Nucleus accumbens (tissue), 56 donors: ENCODE data around the gene MSI1.
A peak's percentile ranks its signal among the peaks of the same experiment; 100 is the strongest.

Experiments used
- DNase-seq, 56 donors: peaks; one replicate each; lab custom pipeline; 2025; lab: John Stamatoyannopoulos, UW

The MSI1 gene

DNA sequence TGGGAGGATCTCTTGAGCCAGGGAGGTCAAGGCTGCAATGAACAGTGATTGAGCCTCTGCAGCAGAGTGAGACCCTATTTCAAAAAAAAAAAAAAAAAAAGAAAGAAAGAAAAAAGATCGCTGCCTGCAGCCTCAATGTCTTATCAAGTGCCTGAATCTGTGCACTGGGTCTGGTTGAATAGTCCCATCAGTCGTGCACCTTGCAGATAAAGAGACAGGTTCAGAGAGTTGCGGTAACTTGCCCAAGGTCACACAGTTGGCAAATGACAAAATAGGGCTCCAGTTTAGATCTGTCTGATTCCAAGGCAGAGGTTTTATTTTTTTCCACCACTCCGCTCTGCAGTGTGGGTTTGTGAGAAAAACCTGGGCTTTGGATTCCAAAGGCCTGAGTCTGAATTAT is 40.7 kb downstream of the MSI1 start:
- DNase-seq, result no peak

DNA sequence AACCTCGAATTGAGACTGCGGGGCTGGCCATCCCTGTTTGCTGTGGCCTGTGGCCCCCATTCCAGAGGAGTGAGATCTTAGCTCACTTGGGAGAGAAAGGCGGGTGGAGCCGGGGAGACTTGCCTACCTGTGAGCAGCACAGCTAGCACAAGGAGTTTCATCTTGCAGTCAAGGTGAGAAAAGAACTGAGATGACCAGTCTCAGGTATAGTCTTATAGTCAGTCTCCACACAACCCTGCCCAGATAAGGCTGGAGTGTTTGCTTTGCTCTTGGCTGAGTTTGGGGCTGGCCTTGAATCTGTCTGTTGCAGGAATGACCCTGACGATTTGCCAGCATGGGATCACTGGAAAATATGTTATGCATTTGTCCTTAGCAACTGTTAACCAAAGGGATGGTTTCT is 41.4 kb downstream of the MSI1 start, which contains the start of gene PLA2G1B:
TSS of gene PLA2G1B (minus strand) at position 187 of the 400 bp plus-strand sequence. CDS start at position 161, 26 bp downstream.
- DNase-seq, result no peak

DNA sequence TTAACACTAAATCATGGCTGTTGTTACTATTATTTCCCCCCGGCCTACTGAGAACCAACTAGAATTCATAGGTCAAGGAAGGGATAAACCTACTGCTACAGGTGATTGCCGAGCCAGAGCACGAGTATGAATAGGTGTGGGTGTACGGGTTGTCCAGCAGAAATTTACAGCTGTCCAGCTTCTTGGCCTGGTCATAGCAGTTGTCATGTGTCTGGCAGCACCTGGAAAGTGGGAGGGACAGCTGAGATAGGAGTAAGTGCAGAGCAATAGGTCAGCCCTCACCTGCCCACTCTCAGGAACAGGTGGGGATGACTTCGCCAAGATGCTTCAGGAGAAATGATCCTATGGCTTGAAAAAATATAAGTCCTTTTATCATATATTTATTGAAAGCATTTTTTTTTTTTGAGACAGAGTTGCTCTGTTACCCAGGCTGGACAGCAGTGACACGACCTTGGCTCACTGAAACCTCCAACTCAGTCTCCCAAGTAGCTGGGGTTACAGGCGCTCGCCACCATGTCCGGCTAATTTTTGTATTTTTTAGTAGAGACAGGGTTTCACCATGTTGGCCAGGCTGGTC is 44.0 kb downstream of the MSI1 start:
- no peak for DNase-seq

DNA sequence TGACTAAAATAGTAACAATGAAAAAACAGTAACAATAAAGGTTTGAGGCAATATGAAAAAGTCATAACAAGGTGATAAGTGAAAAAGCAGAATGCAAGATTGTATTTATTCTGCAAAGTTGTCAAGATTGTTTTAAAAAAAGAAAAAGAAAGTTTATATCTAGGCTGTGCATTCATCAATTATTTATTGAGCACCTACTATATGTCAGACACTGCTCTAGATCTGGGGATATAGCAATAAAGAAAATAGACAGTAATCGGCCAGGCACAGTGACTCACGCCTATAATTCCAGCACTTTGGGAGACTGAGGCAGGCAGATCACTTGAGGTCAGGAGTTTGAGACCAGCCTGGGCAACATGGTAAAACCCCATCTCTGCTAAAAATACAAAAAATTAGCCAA is 45.2 kb downstream of the MSI1 start:
- no peak for DNase-seq

DNA sequence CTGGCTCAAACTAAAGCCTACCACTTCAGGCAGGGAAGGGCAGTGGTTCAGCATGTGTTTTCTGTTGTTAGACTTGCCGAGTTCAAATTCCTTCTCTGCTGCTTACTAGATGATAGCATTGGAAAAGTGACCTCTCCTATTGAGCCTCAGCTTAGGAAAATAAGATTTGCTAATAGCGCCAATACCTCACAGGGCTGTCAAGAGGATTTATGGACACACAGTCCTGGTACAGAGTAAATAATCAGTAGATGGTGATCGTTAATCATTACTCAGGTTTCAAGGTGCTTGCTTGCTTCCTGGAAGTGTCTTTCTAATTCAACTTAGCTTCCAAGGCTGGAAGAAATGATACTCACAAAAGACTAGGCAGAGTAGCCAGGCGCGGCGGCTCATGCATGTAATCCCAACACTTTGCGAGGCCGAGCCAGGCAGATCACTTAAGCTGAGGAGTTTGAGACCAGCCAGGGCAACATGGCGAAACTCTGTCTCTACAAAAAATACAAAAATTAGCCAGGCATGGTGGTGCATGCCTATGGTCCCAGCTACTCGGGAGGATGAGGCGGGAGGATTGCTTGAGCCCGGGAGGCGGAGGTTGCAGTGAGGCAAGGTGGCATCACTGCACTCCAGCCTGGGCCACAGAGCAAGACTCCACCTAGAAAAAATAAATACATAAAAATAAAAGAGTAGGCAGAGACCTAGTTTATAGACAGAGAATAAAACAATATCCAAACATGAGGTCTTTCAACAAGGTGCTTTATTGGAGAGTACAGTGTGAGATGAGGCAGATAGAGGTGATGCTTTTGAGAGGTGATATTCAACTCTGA is 47.4 kb downstream of the MSI1 start:
- DNase-seq, result no peak

DNA sequence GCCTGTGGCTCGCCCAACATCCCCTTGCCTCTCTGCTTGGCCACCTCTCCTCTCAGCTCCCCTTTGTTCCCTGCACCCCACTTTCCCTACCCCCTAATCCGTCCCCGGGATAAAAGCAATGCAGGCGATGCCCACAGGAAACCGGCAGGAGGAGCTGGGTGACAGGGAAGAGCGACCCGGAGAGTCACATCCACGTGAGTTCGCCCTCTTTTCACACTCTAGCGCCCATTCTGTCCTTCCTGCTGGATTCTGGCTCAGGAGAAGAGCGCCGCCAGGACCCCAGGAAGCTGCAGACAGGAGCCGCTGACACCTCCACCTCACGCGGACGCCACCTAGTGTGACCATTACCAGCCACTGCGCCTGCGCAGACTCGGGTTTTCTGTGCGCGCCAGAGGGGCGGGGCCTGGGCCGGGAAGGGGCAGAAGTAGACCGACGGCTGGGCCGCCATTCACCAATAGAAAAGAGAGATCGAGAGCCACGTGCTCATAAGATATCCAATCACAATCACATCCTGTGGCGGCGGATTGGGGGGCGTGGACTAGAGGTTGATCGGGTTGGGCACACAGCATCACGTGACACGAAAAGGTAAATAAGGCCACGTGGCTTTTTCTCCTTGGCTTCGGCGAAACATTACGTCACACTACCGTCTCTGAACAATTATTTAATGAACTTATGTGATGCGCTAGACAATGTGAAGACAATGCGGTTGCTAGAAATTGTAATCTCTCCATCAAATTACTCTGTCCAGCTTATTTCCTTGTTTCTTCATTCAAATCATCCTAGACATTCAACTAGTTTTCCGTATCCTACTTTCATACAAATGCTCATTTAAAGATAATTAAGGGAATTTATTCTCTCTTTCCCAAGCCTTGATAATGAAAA is 51.5 kb downstream of the MSI1 start:
- peak; percentile 81 to 100 (median 99) for DNase-seq

DNA sequence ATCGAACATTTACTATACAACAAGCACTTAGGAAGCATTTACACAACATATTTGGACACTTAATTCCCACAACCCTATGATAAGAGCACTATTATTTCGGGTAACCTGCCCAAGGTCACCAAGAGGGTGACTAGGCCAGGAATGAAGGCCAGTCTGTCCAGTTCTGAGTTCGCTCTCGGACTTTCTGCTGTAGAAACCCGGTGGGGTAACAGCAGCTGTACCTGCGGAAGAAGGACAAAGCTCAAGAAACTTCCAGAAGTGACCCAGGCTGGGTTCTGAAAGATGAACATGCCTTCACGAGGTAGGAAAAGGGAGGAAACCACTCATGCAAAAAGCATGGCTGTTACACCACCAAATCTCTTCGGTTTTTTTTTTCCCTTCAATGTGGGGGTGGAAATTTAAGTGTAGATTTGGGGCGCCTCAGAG is 52.2 kb downstream of the MSI1 start:
- DNase-seq, result peak in 2 of 56 donors; percentile 10 to 38

DNA sequence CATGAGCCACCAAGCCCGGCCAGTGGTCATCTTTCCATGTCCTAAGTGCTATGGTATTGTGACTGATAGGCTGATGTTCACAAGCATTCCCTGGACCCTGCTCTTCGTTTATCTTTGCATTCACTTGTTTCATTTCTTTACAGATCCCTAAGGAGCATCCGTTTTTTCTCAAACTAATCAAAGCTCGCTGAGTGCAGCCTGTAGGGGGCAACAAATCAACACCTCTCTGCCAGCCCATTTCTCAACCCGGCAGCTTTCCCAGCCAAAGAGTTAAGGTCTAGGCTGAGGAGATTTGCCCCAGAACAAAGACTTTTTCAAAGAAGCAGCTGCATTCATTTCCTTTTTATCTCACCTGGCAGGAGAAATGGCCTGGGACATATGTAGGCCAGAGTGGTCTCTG is 54.7 kb downstream of the MSI1 start:
- DNase-seq, result no peak

DNA sequence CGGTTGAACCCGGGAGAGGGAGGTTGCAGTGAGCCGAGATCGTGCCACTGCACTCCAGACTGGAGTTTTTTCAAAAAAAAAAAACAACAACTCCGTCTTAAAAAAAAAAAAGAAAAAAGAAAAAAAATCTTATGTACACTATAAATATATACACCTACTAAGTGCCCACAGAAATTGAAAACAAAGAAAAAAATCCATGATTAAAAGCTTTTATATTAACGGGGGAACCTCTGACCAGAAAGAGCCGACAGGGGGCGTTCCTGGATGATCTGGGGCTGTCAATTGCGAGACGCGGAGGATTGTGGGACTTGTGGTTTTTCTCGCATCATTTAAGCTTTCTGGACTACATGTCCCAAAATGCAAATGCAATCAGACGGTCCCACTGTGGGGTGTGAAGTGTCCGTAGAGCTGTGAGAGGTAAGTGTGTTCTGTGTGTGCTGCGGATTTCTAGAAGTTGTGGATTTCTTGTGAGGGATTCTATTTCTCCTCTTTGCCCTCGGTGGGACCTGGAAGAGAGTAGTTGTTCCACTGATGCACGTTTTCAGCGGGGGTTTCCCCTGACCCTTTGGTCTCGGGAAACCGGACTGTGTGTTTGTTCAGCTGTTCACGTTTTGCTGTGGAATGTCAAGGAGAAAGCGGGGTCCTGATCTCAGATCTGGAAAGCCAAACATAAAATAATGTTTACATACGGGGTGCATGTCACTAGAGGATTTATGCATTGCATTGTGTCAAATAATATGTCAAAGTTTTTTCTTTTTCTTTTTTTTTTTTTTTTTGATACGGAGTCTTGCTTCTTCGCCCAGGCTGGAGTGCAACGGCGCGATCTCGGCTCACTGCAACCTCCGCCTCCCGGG is 66.8 kb downstream of the MSI1 start, which contains the start of gene SIRT4:
TSS of gene SIRT4 (plus strand) at position 360 of the 854 bp plus-strand sequence. CDS start 1,241 bp downstream, outside the sequence.
- peak; percentile 43 to 98 (median 82) for DNase-seq

DNA sequence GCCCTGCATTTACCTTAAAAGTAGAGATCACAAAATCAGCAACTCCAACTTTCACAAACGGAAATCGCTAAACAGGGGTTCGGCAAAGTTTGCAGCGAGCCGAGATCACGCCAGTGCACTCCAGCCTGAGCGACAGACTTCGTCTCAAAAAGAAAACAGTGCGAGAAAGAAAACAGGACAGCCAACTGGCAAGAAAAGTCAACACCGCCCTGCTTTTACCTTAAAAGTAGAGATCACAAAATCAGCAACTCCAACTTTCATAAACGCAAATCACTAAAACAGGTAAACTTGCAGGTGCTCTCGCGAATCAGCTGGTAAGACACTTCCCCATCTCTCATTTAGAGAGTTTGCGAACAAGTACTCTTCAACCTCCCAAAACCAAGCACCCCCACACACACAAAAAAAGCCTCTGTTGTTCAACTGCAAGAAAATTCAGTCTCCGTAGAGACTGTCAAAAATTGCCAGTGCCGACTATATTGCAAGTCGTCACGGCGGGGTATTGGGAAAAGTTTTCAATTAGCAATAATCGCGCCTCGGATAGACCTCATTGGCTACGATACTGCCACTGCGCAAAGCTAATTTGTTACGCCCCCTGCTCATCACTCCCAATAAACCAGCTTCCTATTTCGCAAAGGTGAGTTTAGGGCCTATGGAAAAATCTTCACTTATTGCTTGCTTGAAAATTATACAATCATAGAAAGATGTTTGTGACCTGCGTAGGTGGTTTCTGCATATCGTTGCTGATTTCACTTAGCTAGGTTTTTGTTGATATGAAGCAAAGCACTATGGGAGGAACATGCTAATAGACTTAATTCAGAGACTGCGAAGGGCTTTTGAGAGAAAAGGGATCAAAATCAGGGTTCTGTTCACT is 76.1 kb downstream of the MSI1 start, which contains the start of gene RNU4-1:
TSS of gene RNU4-1 (minus strand) at position 577 of the 871 bp plus-strand sequence.
- peak in 54 of 56 donors; percentile 16 to 89 (median 66) for DNase-seq

DNA sequence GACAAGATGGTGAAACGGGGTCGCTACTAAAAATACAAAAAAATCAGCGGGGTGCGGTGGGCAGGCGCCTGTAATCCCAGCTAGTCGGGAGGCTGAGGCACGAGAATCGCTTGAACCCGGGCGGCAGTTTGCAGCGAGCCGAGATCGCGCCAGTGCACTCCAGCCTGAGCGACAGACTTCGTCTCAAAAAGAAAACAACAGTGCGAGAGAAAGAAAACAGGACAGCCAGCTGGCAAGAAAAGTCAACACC is 76.6 kb downstream of the MSI1 start:
- DNase-seq, result peak in 1 of 56 donors; percentile 69
